Measurements from ENCODE around the gene MGAT5. TPM values are rescaled to one million over a fixed set of nuclear protein-coding genes. Genes with fewer than 3 reads are reported as not detected.

The MGAT5 gene
- total RNA-seq, 1 donor from 2014 or later, result 36.8 TPM

DNA sequence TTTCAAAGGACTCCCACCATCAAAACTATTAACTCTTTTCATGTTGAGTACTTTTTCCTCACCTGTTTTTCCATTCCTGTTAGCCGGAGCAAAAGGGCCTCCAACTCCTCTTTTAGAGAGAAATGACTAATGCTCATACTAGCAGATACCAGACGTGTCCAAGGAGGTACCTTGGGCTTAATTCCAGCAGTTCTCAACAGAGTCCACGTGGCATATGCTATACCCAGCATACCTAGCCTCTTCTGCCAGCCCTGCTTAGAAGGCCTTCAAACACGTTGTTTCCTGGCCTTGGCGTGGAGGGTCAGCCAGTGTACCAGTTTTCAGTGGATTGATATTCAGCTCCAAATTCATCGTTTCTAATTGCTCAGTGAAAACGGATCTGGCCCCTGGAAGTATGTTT is 123.9 kb downstream of the MGAT5 start:
- Mint-ChIP-seq H3K4me1 (no peaks in the 10 kb centered on the region), H3K27me3 (ENCODE audit: low read depth) (no peaks in the 10 kb centered on the region), H3K4me3 (no peak overlapping the region), H3K27ac (ENCODE audit: unreplicated experiment) (no peak overlapping the region), H3K9me3 (no peaks in the 10 kb centered on the region), H3K36me3 (ENCODE audit: low read depth) (peaks cover 2% of the 10 kb centered on the region)
- no peak for DNase-seq (ENCODE audit: low read depth, low spot score)
- no peak for TF ChIP-seq CTCF (conservative IDR thresholded peaks at IDR 0.05)

GRCh38 chr2:134379293-134379692 is 125.4 kb downstream of the MGAT5 start:
- Mint-ChIP-seq H3K4me3 (no peak overlapping the region), H3K27ac (ENCODE audit: unreplicated experiment) (no peak overlapping the region), H3K36me3 (ENCODE audit: low read depth) (no peaks in the 10 kb centered on the region), H3K27me3 (ENCODE audit: low read depth) (no peaks in the 10 kb centered on the region), H3K4me1 (no peaks in the 10 kb centered on the region), H3K9me3 (no peaks in the 10 kb centered on the region)
- no peak for DNase-seq (ENCODE audit: low read depth, low spot score)
- TF ChIP-seq CTCF (conservative IDR thresholded peaks at IDR 0.05), result no peak

- H3K36me3 Mint-ChIP-seq (ENCODE audit: low read depth), result no peaks in the 10 kb centered on the region
- no peak overlapping the region for H3K4me3 Mint-ChIP-seq
- no peaks in the 10 kb centered on the region for H3K4me1 Mint-ChIP-seq
- H3K27me3 Mint-ChIP-seq (ENCODE audit: low read depth), result no peaks in the 10 kb centered on the region
- DNase-seq (ENCODE audit: low read depth, low spot score), result no peak
- H3K9me3 Mint-ChIP-seq, result no peaks in the 10 kb centered on the region
- no peak overlapping the region for H3K27ac Mint-ChIP-seq (ENCODE audit: unreplicated experiment)
- no peak for TF ChIP-seq CTCF (conservative IDR thresholded peaks at IDR 0.05)
Measured at GRCh38 chr2:134379722-134380121, 125.8 kb downstream of the MGAT5 start.

DNA sequence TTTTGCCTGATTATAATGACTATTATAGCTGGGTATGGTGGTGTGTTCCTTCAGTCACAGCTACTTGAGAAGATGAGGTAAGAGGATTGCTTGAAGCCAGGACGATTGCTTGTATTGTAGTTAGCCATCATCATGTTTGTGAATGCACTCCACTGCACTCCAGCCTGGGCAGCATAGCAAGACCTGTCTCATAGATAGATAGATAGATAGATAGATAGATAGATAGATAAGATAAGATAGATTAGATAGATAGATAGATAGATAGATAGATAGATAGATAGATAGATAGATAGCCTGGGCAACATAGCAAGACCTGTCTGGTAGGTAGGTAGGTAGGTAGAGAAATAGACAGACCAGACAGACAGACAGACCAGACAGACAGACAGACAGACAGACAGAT is 127.3 kb downstream of the MGAT5 start:
- no peaks in the 10 kb centered on the region for H3K4me1 Mint-ChIP-seq
- no peak for TF ChIP-seq CTCF (conservative IDR thresholded peaks at IDR 0.05)

DNA sequence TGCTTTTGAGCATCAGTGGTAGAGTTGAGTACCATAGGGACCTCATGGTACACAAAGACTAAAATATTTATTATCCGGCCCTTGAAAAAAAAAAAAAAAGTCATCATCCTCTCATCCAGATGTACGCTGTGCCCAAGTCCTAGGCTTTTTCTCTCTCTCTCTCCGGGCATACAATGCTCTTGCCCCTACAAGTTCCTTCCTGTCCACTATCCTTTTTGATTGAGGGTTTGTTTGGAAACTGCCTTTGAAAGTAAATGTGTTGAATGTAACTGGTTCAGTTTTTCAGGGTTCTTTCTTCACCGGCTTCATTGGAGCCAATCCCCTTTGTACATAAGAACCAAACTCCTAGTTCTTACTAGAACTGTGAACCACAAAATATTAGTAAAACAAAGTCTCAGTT is 130.3 kb downstream of the MGAT5 start:
- H3K27ac Mint-ChIP-seq (ENCODE audit: unreplicated experiment), result no peak overlapping the region
- H3K4me3 Mint-ChIP-seq, result no peak overlapping the region
- H3K9me3 Mint-ChIP-seq, result no peaks in the 10 kb centered on the region
- no peak for DNase-seq (ENCODE audit: low read depth, low spot score)
- TF ChIP-seq CTCF (conservative IDR thresholded peaks at IDR 0.05), result no peak
- no peaks in the 10 kb centered on the region for H3K36me3 Mint-ChIP-seq (ENCODE audit: low read depth)
- H3K27me3 Mint-ChIP-seq (ENCODE audit: low read depth), result no peaks in the 10 kb centered on the region
- no peaks in the 10 kb centered on the region for H3K4me1 Mint-ChIP-seq

More for the DNA sequence above, 127.3 kb downstream of the MGAT5 start:
- Mint-ChIP-seq H3K4me3 (no peak overlapping the region), H3K27me3 (ENCODE audit: low read depth) (no peaks in the 10 kb centered on the region), H3K9me3 (no peaks in the 10 kb centered on the region), H3K36me3 (ENCODE audit: low read depth) (no peaks in the 10 kb centered on the region), H3K27ac (ENCODE audit: unreplicated experiment) (no peak overlapping the region)
- no peak for DNase-seq (ENCODE audit: low read depth, low spot score)

DNA sequence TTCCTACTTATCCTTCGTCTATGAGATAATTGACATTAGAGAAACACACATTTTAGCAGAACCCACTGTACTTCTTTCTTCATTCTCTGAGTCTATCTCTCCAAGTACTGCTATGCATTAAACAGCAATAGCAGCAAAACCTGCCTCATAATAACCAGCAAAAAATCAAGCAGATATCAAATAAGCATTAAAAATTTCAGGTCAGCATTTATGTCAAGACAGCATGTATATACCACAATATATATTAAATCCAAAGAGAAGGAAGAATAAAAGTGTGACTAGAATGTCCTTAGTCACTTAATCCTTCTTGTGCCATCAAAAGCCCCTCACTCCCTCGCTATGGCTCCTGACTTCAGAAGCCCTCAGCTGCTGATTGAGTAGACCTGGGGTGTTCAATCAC is 131.3 kb downstream of the MGAT5 start:
- Mint-ChIP-seq H3K4me1 (no peaks in the 10 kb centered on the region), H3K4me3 (no peak overlapping the region), H3K36me3 (ENCODE audit: low read depth) (no peaks in the 10 kb centered on the region), H3K27me3 (ENCODE audit: low read depth) (no peaks in the 10 kb centered on the region), H3K9me3 (no peaks in the 10 kb centered on the region), H3K27ac (ENCODE audit: unreplicated experiment) (no peak overlapping the region)
- no peak for TF ChIP-seq CTCF (conservative IDR thresholded peaks at IDR 0.05)
- no peak for DNase-seq (ENCODE audit: low read depth, low spot score)
